Left colon (tissue), 2 donors: ENCODE measurements around the gene BMF. TPM values are rescaled to one million over a fixed set of nuclear protein-coding genes. Genes with fewer than 3 reads are reported as not detected.
A peak's percentile ranks its signal among the peaks of the same experiment; 100 is the strongest.
"Not testable (repeated sequence)": the region's sequence is repeated elsewhere in the genome, so short reads cannot be mapped to it uniquely, and the experiment has no call there.

ENCODE experiments used
- ATAC-seq: fragments of 200-7000 bp; cut with Tn5 transposase; one replicate; pipeline ENCODE4 v1.9.1; 2020; ENCODE audit warnings: mild to moderate bottlenecking, moderate library complexity
- DNase-seq, 2 donors: peaks; one replicate each; pipeline ENCODE4 v3.0.0-alpha.2; 2020
- intact Hi-C, 2 donors: fragments of 100-400 bp; cut with DNase I in 1 of 2; cut with micrococcal nuclease in 1 of 2; formaldehyde crosslinking; loops; one replicate each; pipeline versions ENCODE4 v1.11.2 to v1.14.0; 2022; cut with DNase I, micrococcal nuclease
- total RNA-seq, 2 donors: library from RNA; stranded (reverse); fragmentation: NEBNext Ultra II Directional; extraction: Animal tissue kit (Norgen Biotek cat#: 25700); gene quantifications; one replicate each; pipeline ENCODE4 v1.2.1, GENCODE V29; 2021
- donor health status: DM: no; HTN: no; CAD: no.
- donor health status: DM: yes; HTN: yes; CAD: no.

The BMF gene
- total RNA-seq, 2 donors from 2014 or later, result 7.0 to 25.4 TPM

GRCh38 chr15:40074656-40075055 is 34.0 kb downstream of the BMF start:
- intact Hi-C loops, DNase-seq, ATAC-seq: not testable (repeated sequence)

DNA sequence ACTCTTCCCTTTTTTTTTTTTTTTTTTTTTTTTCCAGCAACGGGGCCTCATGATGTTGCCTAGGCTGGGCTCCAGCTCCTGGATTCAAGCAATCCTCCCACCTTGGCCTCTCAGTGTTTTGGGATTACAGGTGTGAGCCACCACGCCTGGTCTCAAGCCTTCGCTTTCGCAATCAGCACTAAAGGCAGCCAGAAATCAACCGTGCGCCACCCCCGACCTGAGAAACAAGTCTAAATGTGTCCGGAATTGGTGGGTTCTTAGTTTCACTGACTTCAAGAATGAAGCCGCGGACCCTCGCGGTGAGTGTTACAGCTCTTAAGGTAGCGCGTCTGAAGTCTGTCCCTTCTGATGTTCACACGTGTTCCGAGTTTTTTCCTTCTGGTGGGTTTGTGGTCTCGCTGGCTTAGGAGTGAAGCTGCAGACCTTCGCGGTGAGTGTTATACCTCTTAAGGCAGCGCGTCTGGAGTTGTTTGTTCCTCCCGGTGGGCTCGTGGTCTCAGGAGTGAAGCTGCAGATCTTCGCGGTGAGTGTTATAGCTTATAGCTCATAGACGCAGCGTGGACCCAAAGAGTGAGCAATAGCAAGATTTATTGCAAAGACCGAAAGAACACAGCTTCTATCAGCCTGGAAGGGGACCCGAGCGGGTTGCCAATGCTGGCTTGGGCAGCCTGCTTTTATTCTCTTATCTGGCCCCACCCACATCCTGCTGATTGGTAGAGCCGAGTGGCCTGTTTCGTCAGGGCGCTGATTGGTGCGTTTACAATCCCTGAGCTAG is 34.8 kb downstream of the BMF start:
- intact Hi-C loops, result not testable (repeated sequence)

DNA sequence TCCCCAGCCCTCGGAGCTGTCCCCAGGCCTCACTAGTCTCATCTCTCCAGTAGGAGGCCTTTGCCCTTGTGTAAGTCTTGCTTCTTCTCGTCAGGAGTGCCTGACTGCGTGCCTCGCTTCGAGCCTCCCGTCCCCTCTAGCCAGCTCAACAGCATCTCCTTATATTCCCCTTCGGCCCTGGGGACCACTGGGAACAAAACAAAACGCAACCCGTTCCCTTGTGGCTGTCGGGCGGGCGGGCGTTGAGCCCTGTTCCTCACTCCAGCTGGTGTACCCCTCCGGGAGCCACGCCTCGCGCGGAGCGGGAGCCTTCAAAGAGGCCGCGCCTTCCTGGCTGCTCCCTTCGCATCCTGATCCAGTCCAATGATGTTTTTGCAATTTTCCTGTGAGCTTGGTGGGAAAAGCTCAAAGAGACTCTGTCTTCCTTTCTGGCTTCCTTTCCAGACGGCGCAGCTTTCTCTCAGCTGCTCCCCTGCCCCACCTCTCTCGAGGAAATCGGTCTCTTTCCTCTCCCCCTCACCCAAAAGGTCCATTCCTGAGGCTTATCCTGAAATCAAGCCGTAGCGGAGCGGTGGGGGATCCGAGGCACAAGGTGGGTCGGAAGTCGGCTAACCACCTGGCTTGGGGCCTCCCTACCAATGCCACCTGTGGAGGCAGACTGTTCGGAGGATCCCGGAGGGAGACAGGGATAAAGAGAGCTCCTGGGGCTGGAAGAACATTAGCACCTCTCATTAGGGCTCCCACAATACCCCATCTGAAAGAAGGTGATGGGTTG is 36.3 kb downstream of the BMF start:
- ATAC-seq (no peak), DNase-seq (peak in 1 of 2 donors; percentile 51)
- intact Hi-C loops, result no loop called here

More for the DNA sequence above, 34.8 kb downstream of the BMF start:
- not testable (repeated sequence) for DNase-seq, ATAC-seq

GRCh38 chr15:40070608-40071218 is 38.0 kb downstream of the BMF start:
- intact Hi-C loops, result no loop called here
- ATAC-seq, result no peak
- no peak for DNase-seq

- DNase-seq (no peak), ATAC-seq (no peak)
- intact Hi-C loops, result no loop called here
These were observed 38.5 kb downstream of the BMF start for GRCh38 chr15:40070166-40070557.

DNA sequence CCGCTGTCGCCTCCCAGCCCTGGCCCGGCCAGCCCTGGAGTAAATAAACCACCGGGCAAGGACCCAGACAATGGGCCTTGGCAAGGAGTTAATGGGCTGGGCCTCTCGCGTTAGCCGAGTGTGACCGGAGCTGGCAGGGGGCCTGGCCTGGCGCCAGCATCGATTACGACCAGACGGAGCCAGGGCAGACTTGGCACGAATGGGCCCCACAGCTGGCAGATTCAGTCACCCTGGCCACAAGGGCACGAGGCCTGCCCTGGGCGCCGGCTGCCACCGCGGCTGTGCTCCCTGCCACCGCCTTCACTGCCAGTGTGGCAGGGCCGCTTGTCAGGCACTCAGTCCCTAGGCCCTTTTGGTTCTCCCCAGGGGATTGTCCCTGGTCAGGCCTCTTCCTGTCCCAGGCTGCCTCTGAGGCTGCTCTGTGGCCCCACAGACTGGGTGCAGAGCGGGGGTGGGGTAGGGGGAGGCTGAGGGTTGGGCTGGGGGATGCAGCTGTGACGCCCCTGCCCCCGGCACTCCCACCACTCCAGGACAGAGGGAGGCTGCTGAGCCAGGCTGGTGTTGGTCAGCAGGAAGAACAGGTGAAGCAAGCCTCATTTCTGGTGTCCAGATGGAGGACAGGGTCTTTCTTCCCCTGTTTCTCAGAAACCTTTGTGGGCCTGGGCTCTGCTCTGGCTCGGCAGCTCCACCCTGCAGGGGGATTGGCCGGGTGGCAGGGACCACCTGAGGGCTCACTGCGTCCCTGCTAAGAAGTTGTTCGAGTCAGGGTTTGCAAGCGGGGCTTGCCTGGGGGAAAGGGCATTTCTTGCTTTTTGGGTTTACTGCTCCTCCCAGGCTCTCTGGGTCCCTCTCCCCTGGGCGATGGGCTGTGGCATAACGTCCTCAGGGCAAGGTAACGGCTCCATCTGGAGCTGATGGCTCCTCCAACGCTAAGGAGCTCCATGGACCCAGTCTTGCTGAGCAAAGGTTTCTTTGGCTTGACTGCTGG is 39.2 kb downstream of the BMF start:
- intact Hi-C loops, result no loop called here
- ATAC-seq, result peak; percentile 89
- DNase-seq, result peak; percentile 95 to 96

GRCh38 chr15:40067921-40068624 is 40.6 kb downstream of the BMF start:
- intact Hi-C loops, result no loop called here
- DNase-seq, result peak in 1 of 2 donors; percentile 16
- ATAC-seq, result no peak

DNA sequence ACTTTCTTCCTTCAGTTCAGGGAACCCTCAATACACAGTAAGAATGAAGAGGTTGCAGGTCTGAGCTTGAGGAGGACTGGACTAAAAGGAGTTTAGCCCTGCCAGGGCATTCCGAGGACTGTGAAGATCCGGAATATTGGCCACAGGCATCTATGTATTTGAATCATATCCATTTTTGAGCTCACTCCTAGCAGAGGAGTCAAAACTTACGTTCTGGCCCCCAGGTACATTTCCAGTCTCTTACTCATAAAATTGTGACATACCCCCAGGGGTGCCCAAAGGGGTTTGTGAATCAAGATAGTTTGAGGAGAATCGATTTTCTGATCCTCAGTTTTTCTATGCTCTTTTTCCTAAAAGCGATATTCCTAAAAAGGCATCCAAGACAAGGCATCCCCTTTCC is 42.1 kb downstream of the BMF start:
- ATAC-seq, result no peak
- DNase-seq, result peak in 1 of 2 donors; percentile 5
- intact Hi-C loops, result no loop called here

DNA sequence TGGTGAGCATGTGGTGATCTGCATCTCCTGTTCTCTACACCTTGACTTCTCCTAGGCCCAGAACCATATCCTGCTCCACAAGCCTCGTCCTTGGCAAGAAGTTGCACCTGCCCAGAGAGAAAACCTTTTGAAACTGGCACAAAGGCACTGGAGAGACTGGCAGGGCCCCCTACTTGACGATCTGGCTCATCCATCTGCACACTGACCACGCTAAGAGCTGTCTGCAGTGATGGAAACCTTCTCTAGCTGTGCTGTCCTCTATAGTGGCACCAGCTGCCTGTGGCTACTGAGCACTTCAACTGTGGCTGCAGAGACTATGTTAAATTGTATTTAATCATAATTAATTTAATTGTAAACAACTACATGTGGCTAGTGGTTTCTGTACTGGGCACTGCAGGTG is 43.5 kb downstream of the BMF start:
- no peak for ATAC-seq
- DNase-seq, result peak in 1 of 2 donors; percentile 11
- intact Hi-C loops, result no loop called here

GRCh38 chr15:40064231-40064894 is 44.3 kb downstream of the BMF start:
- ATAC-seq, result no peak
- no peak for DNase-seq
- intact Hi-C loops, result no loop called here

- DNase-seq (no peak), ATAC-seq (no peak)
- intact Hi-C loops, result no loop called here
These were observed 45.1 kb downstream of the BMF start for GRCh38 chr15:40063563-40064011.

GRCh38 chr15:40062816-40063562 is 45.7 kb downstream of the BMF start:
- ATAC-seq (peak; percentile 17), DNase-seq (no peak)
- intact Hi-C loops, result no loop called here

DNA sequence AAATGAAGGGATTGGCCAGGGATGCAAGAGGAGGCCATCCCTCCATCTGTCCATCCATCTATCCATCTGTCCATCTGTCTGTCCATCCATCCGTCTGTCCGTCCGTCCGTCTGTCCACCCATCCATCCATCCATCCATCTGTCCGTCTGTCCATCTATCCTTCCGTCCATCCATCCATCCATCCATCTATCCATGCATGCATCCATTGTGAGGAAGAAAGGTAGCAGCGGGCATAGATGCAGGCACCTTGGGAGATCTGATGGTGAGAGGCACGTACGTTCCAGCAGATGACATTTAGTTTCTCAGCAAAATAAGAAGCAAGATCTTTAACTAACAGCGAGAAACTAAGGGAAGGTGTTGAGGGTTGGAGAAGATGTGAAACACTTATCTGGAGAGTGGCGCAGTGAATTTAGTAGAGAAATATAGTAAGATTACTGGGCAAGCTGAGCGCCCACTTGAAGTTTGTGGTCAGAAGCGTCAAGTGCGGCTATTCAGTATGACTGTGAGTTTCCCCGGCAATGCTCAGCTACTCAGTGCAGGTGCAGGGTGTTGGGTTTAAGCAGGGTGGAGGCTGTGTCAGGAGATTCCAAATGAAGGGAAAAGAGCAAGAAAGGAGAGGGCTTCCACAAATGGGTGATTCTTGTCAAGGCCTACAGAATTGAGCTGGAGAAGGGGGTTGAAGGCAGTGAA is 47.3 kb downstream of the BMF start:
- ATAC-seq (no peak), DNase-seq (no peak)
- intact Hi-C loops, result no loop called here

- intact Hi-C loops, result no loop called here
- DNase-seq (no peak), ATAC-seq (no peak)
These were observed 48.3 kb downstream of the BMF start for GRCh38 chr15:40060236-40060961.

- intact Hi-C loops, result no loop called here
- DNase-seq (peak in 1 of 2 donors; percentile 3), ATAC-seq (no peak)
These were observed 48.9 kb downstream of the BMF start for GRCh38 chr15:40059821-40060220.
